CD14-positive monocyte (primary cell): ENCODE measurements around the gene SSR1. TPM values are rescaled to one million over a fixed set of nuclear protein-coding genes. Genes with fewer than 3 reads are reported as not detected.

ENCODE experiments used
- DNase-seq, 3 donors: peaks; one replicate each; pipeline ENCODE4 v3.0.0-alpha.2; 2011 to 2022
- H2AFZ ChIP-seq: 2 replicates; pipeline ENCODE4 v1.6.0; 2012; ENCODE audit warnings: mild to moderate bottlenecking, low read depth, low read length, inconsistent platforms; ENCODE audit not compliant: insufficient read depth, poor library complexity, severe bottlenecking
- H3K27ac ChIP-seq, 2 donors: 1 replicate in 1 of 2; 2 replicates in 1 of 2; pipeline ENCODE4 v1.5.1; 2012 to 2013; ENCODE audit warnings: low read length in 2 of 2, control low read depth in 1 of 2, inconsistent platforms in 1 of 2, low read depth in 1 of 2, mild to moderate bottlenecking in 1 of 2
- H3K27me3 ChIP-seq, 2 donors: one replicate each; pipeline versions ENCODE4 v1.6.0 to v1.6.1; 2011 to 2013; ENCODE audit warnings: low read length in 2 of 2; ENCODE audit not compliant: control insufficient read depth in 2 of 2, insufficient read depth in 2 of 2
- H3K36me3 ChIP-seq, 2 donors: replicated peaks in 1 of 2; 1 replicate in 1 of 2; 2 replicates in 1 of 2; pipeline versions ENCODE4 v1.5.1 to v1.6.1; 2012 to 2013; ENCODE audit warnings: low read length in 2 of 2, control low read depth in 1 of 2, inconsistent platforms in 1 of 2, mild to moderate bottlenecking in 1 of 2; ENCODE audit not compliant: insufficient read depth in 2 of 2, control insufficient read depth in 1 of 2
- H3K4me1 ChIP-seq, 2 donors: 1 replicate in 1 of 2; 2 replicates in 1 of 2; pipeline versions ENCODE4 v1.5.1 to v1.6.1; 2012 to 2013; ENCODE audit warnings: low read length in 2 of 2, control low read depth in 1 of 2, inconsistent platforms in 1 of 2, mild to moderate bottlenecking in 1 of 2, moderate library complexity in 1 of 2; ENCODE audit not compliant: insufficient read depth in 2 of 2, control insufficient read depth in 1 of 2
- H3K4me2 ChIP-seq: replicated peaks from 2 replicates; pipeline ENCODE3; 2012; ENCODE audit warnings: low read length, moderate library complexity, mild to moderate bottlenecking; ENCODE audit not compliant: poor library complexity, severe bottlenecking; ENCODE audit errors: extremely low read depth
- H3K4me3 ChIP-seq, 3 experiments: fragments of 200-600 bp in 1 of 3; sonication (generic) in 1 of 3; replicated peaks in 1 of 3; 1 replicate in 2 of 3; 2 replicates in 1 of 3; pipeline ENCODE4 v1.5.1; 2011 to 2013; ENCODE audit warnings: low read length in 3 of 3, mild to moderate bottlenecking in 3 of 3, control low read depth in 2 of 3, low read depth in 2 of 3, inconsistent platforms in 1 of 3, moderate library complexity in 1 of 3
- H3K79me2 ChIP-seq: 2 replicates; pipeline ENCODE4 v1.6.0; 2012; ENCODE audit warnings: mild to moderate bottlenecking, control low read depth, inconsistent platforms, low read length, moderate library complexity; ENCODE audit not compliant: insufficient read depth
- H3K9ac ChIP-seq: 2 replicates; pipeline ENCODE4 v1.6.0; 2017; ENCODE audit warnings: low read length, mild to moderate bottlenecking; ENCODE audit not compliant: insufficient read depth, poor library complexity, severe bottlenecking
- H3K9me3 ChIP-seq, 2 donors: replicated peaks in 1 of 2; 1 replicate in 1 of 2; 2 replicates in 1 of 2; pipeline versions ENCODE4 v1.5.1 to v1.6.1; 2012 to 2013; ENCODE audit warnings: low read length in 2 of 2, control low read depth in 1 of 2; ENCODE audit not compliant: control insufficient read depth in 1 of 2, insufficient read depth in 1 of 2
- H4K20me1 ChIP-seq: 2 replicates; pipeline ENCODE4 v1.6.0; 2012; ENCODE audit warnings: mild to moderate bottlenecking, low read length, control low read depth, moderate library complexity; ENCODE audit not compliant: insufficient read depth
- H3K27ac Mint-ChIP-seq, 7 donors: one replicate each; pipeline ENCODE4 v1.8.0; 2020; ENCODE audit warnings: mild to moderate bottlenecking in 7 of 7, mixed read lengths in 7 of 7, moderate library complexity in 6 of 7, inconsistent platforms in 2 of 7
- H3K27me3 Mint-ChIP-seq, 3 donors: one replicate each; pipeline ENCODE4 v1.8.0; 2021 to 2022; ENCODE audit warnings: low read depth in 3 of 3, mild to moderate bottlenecking in 3 of 3, mixed read lengths in 3 of 3, moderate library complexity in 3 of 3, inconsistent platforms in 1 of 3
- H3K36me3 Mint-ChIP-seq, 2 donors: one replicate each; pipeline ENCODE4 v1.8.0; 2020; ENCODE audit warnings: mixed read lengths in 2 of 2, inconsistent platforms in 1 of 2, mild to moderate bottlenecking in 1 of 2
- H3K4me1 Mint-ChIP-seq: one replicate; pipeline ENCODE4 v1.8.0; 2020; ENCODE audit warnings: mild to moderate bottlenecking, mixed read lengths
- H3K4me3 Mint-ChIP-seq, 2 donors: one replicate each; pipeline ENCODE4 v1.8.0; 2020; ENCODE audit warnings: mild to moderate bottlenecking in 2 of 2, mixed read lengths in 2 of 2, moderate library complexity in 1 of 2
- H3K9me3 Mint-ChIP-seq, 7 donors: one replicate each; pipeline ENCODE4 v1.8.0; 2020 to 2022; ENCODE audit warnings: mixed read lengths in 7 of 7, mild to moderate bottlenecking in 6 of 7, moderate library complexity in 6 of 7, inconsistent platforms in 2 of 7
- CTCF ChIP-seq: fragments of 200-600 bp; IDR thresholded peaks from one replicate; pipeline ENCODE4 v1.8.0; 2022; ENCODE audit warnings: antibody characterized with exemption, mild to moderate bottlenecking
- WGBS: methylation state at CpG from one replicate; pipeline ENCODE4 v1.1.5; 2013; ENCODE audit warnings: missing lambda C conversion rate; ENCODE audit not compliant: insufficient coverage; 5-methylcytosine and 5-hydroxymethylcytosine counted together
- intact Hi-C, 2 donors: fragments of 100-400 bp; cut with micrococcal nuclease; formaldehyde crosslinking; loops; one replicate each; pipeline versions ENCODE4 v1.15.0 to v1.15.1; 2023
- polyA plus RNA-seq, 3 donors: library from polyadenylated mRNA; depleted of rRNA in 1 of 3; unstranded in 2 of 3; stranded (reverse) in 1 of 3; fragments of 300-500 nt in 2 of 3; fragments of >200 nt in 1 of 3; fragmentation: Illumina TruSeq in 2 of 3; gene quantifications; 1 replicate in 2 of 3; 2 replicates in 1 of 3; pipeline ENCODE4 v1.2.3, GENCODE V29; 2012 to 2021

SSR1 gene
- polyA plus RNA-seq, 3 donors = 59.1 to 302 (median 251) TPM

GRCh38 chr6:7285416-7285815, 27.6 kb downstream of the SSR1 start:
- Mint-ChIP-seq H3K4me3 (no peak overlapping the region), H3K27me3 (no peaks in the 10 kb centered on the region), H3K27ac (peak overlapping the region in 1 of 7 donors; percentile 35), H3K4me1 (peaks cover 15% of the 10 kb centered on the region), H3K36me3 (peaks cover 67 to 75% of the 10 kb centered on the region in 2 donors), H3K9me3 (no peaks in the 10 kb centered on the region)
- Histone ChIP-seq H3K9me3 (no peaks in the 10 kb centered on the region), H3K27ac (no peak overlapping the region), H3K4me1 (peaks cover 10 to 11% of the 10 kb centered on the region in 2 donors), H3K4me2 (no peak overlapping the region), H3K9ac (no peak overlapping the region), H3K79me2 (no peaks in the 10 kb centered on the region), H2AFZ (no peak overlapping the region), H4K20me1 (peaks cover 12% of the 10 kb centered on the region), H3K27me3 (no peaks in the 10 kb centered on the region), H3K36me3 (peaks cover 55 to 68% of the 10 kb centered on the region in 2 donors), H3K4me3 (no peak overlapping the region)
- intact Hi-C loops = no loop called here
- no peak for TF ChIP-seq CTCF
- 95% methylated on average over 3 of the region's 6 CpGs for WGBS
- no peak for DNase-seq

- no peaks in the 10 kb centered on the region for H3K79me2 ChIP-seq
- no peaks in the 10 kb centered on the region for H3K27me3 ChIP-seq
- H2AFZ ChIP-seq = no peak overlapping the region
- no peak overlapping the region for H3K4me2 ChIP-seq
- H3K9ac ChIP-seq = no peak overlapping the region
- peaks cover 6% of the 10 kb centered on the region for H4K20me1 ChIP-seq
- Mint-ChIP-seq H3K27me3 (peaks cover 0 to 2% (median 1%) of the 10 kb centered on the region in 3 donors), H3K36me3 (peaks cover 50 to 59% of the 10 kb centered on the region in 2 donors), H3K9me3 (no peaks in the 10 kb centered on the region), H3K4me3 (no peak overlapping the region), H3K27ac (peak overlapping the region in 1 of 7 donors; percentile 50), H3K4me1 (peaks cover 32% of the 10 kb centered on the region)
- H3K36me3 ChIP-seq = peaks cover 39 to 50% of the 10 kb centered on the region in 2 donors
- intact Hi-C loops = no loop called here
- WGBS = no CpG with 5 or more reads among the region's 2 CpGs
- DNase-seq = no peak
- H3K27ac ChIP-seq = no peak overlapping the region
- H3K9me3 ChIP-seq = no peaks in the 10 kb centered on the region
- no peak overlapping the region for H3K4me3 ChIP-seq
- no peak for TF ChIP-seq CTCF
- peaks cover 25 to 27% of the 10 kb centered on the region in 2 donors for H3K4me1 ChIP-seq
Observed at GRCh38 chr6:7283676-7284075, 29.3 kb downstream of the SSR1 start.
